ENCODE data around the gene RHOJ. TPM values are rescaled to one million over a fixed set of nuclear protein-coding genes. Genes with fewer than 3 reads are reported as not detected.

The RHOJ gene
- polyA plus RNA-seq, 3 donors: not detected

DNA sequence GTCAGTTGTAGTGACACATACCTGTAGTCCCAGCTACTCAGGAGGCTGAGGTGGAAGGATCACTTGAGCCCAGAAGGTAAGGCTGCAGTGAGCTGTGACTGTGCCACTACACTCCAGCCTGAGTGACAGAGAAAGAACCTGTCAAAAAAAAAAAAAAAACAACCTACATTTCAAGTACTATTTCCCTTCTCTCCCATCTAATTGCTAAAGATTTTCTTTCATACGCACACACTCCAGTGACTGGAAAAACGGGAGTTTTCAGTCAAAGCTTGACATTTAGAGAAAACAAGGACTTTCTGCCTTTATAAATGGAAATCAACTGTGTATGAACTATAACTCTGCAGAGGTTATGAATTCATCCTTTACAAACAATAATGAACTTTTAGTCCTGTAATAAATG lies 88.6 kb downstream of the RHOJ start:
- WGBS (ENCODE audit: insufficient coverage): no CpG with 5 or more reads among the region's 2 CpGs
- no peak overlapping the region for H3K4me3 ChIP-seq (replicated peaks in 1 of 3; ENCODE audit: low read depth in 2 of 3, low read length in 3 of 3)
- H3K36me3 Mint-ChIP-seq: no peaks in the 10 kb centered on the region
- H3K9me3 Mint-ChIP-seq: peaks cover 0 to 2% (median 0%) of the 10 kb centered on the region in 7 donors
- H3K27ac Mint-ChIP-seq: no peak overlapping the region
- H3K27me3 ChIP-seq (ENCODE audit: control insufficient read depth in 2 of 2, insufficient read depth in 2 of 2, low read length in 2 of 2): no peaks in the 10 kb centered on the region
- no peaks in the 10 kb centered on the region for H3K36me3 ChIP-seq (replicated peaks in 1 of 2; ENCODE audit: control insufficient read depth in 1 of 2, insufficient read depth in 2 of 2, low read length in 2 of 2)
- peaks cover 0 to 8% (median 0%) of the 10 kb centered on the region in 3 donors for H3K27me3 Mint-ChIP-seq (ENCODE audit: low read depth in 3 of 3)
- no peak overlapping the region for H3K4me3 Mint-ChIP-seq
- H3K9ac ChIP-seq (ENCODE audit: insufficient read depth, low read length, poor library complexity, severe bottlenecking): no peak overlapping the region
- no peak overlapping the region for H2AFZ ChIP-seq (ENCODE audit: insufficient read depth, low read depth, low read length, poor library complexity, severe bottlenecking)
- H3K4me1 ChIP-seq (ENCODE audit: control insufficient read depth in 1 of 2, insufficient read depth in 2 of 2, low read length in 2 of 2): no peaks in the 10 kb centered on the region
- H3K27ac ChIP-seq (ENCODE audit: low read depth in 1 of 2, low read length in 2 of 2): no peak overlapping the region
- no peak for DNase-seq
- no peaks in the 10 kb centered on the region for H3K4me1 Mint-ChIP-seq
- intact Hi-C loops (cut with micrococcal nuclease): no loop called here
- TF ChIP-seq, protein P1, sequence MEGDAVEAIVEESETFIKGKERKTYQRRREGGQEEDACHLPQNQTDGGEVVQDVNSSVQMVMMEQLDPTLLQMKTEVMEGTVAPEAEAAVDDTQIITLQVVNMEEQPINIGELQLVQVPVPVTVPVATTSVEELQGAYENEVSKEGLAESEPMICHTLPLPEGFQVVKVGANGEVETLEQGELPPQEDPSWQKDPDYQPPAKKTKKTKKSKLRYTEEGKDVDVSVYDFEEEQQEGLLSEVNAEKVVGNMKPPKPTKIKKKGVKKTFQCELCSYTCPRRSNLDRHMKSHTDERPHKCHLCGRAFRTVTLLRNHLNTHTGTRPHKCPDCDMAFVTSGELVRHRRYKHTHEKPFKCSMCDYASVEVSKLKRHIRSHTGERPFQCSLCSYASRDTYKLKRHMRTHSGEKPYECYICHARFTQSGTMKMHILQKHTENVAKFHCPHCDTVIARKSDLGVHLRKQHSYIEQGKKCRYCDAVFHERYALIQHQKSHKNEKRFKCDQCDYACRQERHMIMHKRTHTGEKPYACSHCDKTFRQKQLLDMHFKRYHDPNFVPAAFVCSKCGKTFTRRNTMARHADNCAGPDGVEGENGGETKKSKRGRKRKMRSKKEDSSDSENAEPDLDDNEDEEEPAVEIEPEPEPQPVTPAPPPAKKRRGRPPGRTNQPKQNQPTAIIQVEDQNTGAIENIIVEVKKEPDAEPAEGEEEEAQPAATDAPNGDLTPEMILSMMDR (IDR thresholded peaks at IDR 0.05): no peak
- H3K79me2 ChIP-seq (ENCODE audit: insufficient read depth, low read length): no peaks in the 10 kb centered on the region
- no peaks in the 10 kb centered on the region for H4K20me1 ChIP-seq (ENCODE audit: insufficient read depth, low read length)
- no peaks in the 10 kb centered on the region for H3K9me3 ChIP-seq (replicated peaks in 1 of 2; ENCODE audit: control insufficient read depth in 1 of 2, insufficient read depth in 1 of 2, low read length in 2 of 2)
- H3K4me2 ChIP-seq (replicated peaks; ENCODE audit: extremely low read depth, low read length, poor library complexity, severe bottlenecking): no peak overlapping the region

DNA sequence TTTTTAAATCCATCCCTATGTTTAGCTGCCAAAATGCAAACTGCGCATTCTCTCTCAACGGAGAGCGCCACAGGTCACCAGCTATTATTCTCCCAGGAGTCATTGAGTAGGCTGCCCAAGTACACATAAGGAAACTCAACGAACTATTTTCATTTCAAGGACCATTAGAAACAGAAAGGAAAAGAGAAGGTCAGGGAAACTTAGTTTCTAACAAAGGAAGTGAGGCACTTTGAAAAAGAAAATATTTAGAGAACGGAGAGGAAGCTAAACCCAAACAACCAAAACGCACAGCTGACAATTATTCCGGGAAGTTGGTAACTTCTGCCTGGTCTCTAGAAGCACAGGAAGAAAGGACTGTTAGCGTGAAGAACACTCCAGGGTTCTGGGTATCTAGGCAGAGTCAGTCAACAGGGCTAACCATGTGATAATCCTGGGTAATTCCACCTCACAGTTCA lies 91.0 kb downstream of the RHOJ start:
- Histone ChIP-seq H3K4me3 (replicated peaks in 1 of 3; ENCODE audit: low read depth in 2 of 3, low read length in 3 of 3) (no peak overlapping the region), H3K79me2 (ENCODE audit: insufficient read depth, low read length) (no peaks in the 10 kb centered on the region), H2AFZ (ENCODE audit: insufficient read depth, low read depth, low read length, poor library complexity, severe bottlenecking) (no peak overlapping the region), H3K4me1 (ENCODE audit: control insufficient read depth in 1 of 2, insufficient read depth in 2 of 2, low read length in 2 of 2) (no peaks in the 10 kb centered on the region), H3K36me3 (replicated peaks in 1 of 2; ENCODE audit: control insufficient read depth in 1 of 2, insufficient read depth in 2 of 2, low read length in 2 of 2) (no peaks in the 10 kb centered on the region), H3K9me3 (replicated peaks in 1 of 2; ENCODE audit: control insufficient read depth in 1 of 2, insufficient read depth in 1 of 2, low read length in 2 of 2) (no peaks in the 10 kb centered on the region), H3K4me2 (replicated peaks; ENCODE audit: extremely low read depth, low read length, poor library complexity, severe bottlenecking) (no peak overlapping the region), H3K27ac (ENCODE audit: low read depth in 1 of 2, low read length in 2 of 2) (no peak overlapping the region), H3K9ac (ENCODE audit: insufficient read depth, low read length, poor library complexity, severe bottlenecking) (no peak overlapping the region), H3K27me3 (ENCODE audit: control insufficient read depth in 2 of 2, insufficient read depth in 2 of 2, low read length in 2 of 2) (no peaks in the 10 kb centered on the region), H4K20me1 (ENCODE audit: insufficient read depth, low read length) (no peaks in the 10 kb centered on the region)
- TF ChIP-seq, protein P1 (IDR thresholded peaks at IDR 0.05): no peak
- H3K4me1 Mint-ChIP-seq: no peaks in the 10 kb centered on the region
- H3K9me3 Mint-ChIP-seq: peaks cover 0 to 5% (median 0%) of the 10 kb centered on the region in 7 donors
- H3K4me3 Mint-ChIP-seq: peak overlapping the region in 1 of 2 donors; percentile 5
- H3K27me3 Mint-ChIP-seq (ENCODE audit: low read depth in 3 of 3): peaks cover 0 to 5% (median 0%) of the 10 kb centered on the region in 3 donors
- no peak overlapping the region for H3K27ac Mint-ChIP-seq
- intact Hi-C loops (cut with micrococcal nuclease): no loop called here
- 65% methylated on average over 6 of the region's 8 CpGs for WGBS (ENCODE audit: insufficient coverage)
- no peak for DNase-seq
- H3K36me3 Mint-ChIP-seq: no peaks in the 10 kb centered on the region

All from CD14-positive monocyte (primary cell).